Activated B cell treated with CpG ODN at 0.5 μM for 24 hours (primary cell): ENCODE results near the gene VEPH1. TPM values are rescaled to one million over a fixed set of nuclear protein-coding genes. Genes with fewer than 3 reads are reported as not detected.

ENCODE experiments used
- ATAC-seq: fragments of 200-7000 bp; cut with Tn5 transposase; one replicate; pipeline ENCODE4 v1.10.0; 2021; ENCODE audit warnings: low read depth, mild to moderate bottlenecking, moderate library complexity
- CTCF ChIA-PET: fragments of 350-600 bp; sonication (Branson Sonifier 250); formaldehyde crosslinking; loops from one replicate; lab custom pipeline; 2021; ENCODE audit warnings: antibody characterized with exemption; lab: Charles Lee
- POLR2A ChIA-PET: fragments of 350-600 bp; sonication (Branson Sonifier 250); formaldehyde crosslinking; loops from one replicate; lab custom pipeline; 2021; ENCODE audit warnings: antibody characterized with exemption; lab: Charles Lee
- DNase-seq: peaks from one replicate; pipeline ENCODE4 v3.0.0; 2022
- H3K27ac Mint-ChIP-seq: one replicate; pipeline ENCODE4 v1.8.0; 2020; ENCODE audit warnings: mixed read lengths
- H3K27me3 Mint-ChIP-seq: one replicate; pipeline ENCODE4 v1.8.0; 2021; ENCODE audit warnings: mixed read lengths
- H3K36me3 Mint-ChIP-seq: one replicate; pipeline ENCODE4 v1.8.0; 2021; ENCODE audit warnings: low read depth, mixed read lengths
- H3K4me1 Mint-ChIP-seq: one replicate; pipeline ENCODE4 v1.8.0; 2021; ENCODE audit warnings: mixed read lengths
- H3K4me3 Mint-ChIP-seq: one replicate; pipeline ENCODE4 v1.8.0; 2020; ENCODE audit warnings: mild to moderate bottlenecking, mixed read lengths
- H3K9me3 Mint-ChIP-seq: one replicate; pipeline ENCODE4 v1.8.0; 2020; ENCODE audit warnings: mixed read lengths
- intact Hi-C: fragments of 100-400 bp; cut with micrococcal nuclease; formaldehyde crosslinking; loops from one replicate; pipeline ENCODE4 v1.15.1; 2024
- total RNA-seq: library from RNA; stranded (reverse); gene quantifications from 2 replicates; pipeline ENCODE4 v1.2.3, GENCODE V29; 2022
- TF ChIP-seq, protein P1 (sequence below): fragments of 200-600 bp; IDR thresholded peaks from one replicate; pipeline ENCODE4 v1.8.0; 2022; ENCODE audit warnings: antibody characterized with exemption, mild to moderate bottlenecking

The VEPH1 gene
- total RNA-seq, 1 donor from 2014 or later = not detected

DNA sequence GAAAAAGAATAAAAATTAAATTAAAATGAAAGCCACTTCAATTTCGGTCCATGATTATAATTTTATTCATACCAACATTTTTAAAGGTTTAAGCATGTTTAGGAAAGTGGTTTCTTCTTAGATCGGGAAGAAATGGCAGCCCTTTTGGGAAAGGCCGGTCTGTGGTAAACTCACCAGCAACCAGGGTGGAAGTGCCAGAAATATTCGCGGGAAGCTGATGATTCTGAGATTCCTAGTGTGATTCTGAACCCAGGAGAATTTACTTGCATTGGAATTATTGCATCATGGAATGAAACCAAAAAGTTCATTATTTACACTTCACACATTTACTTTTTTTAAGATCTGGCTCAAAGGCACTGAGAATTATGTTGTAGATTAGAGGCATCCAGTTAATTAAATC lies 246.1 kb downstream of the VEPH1 start:
- Mint-ChIP-seq H3K4me1 (no peaks in the 10 kb centered on the region), H3K4me3 (no peak overlapping the region), H3K9me3 (peaks cover 3% of the 10 kb centered on the region), H3K27ac (no peak overlapping the region), H3K27me3 (no peaks in the 10 kb centered on the region), H3K36me3 (no peaks in the 10 kb centered on the region)
- ATAC-seq (no peak), DNase-seq (no peak)
- ChIA-PET POLR2A (no interaction called here), CTCF (no interaction called here)
- TF ChIP-seq, protein P1, sequence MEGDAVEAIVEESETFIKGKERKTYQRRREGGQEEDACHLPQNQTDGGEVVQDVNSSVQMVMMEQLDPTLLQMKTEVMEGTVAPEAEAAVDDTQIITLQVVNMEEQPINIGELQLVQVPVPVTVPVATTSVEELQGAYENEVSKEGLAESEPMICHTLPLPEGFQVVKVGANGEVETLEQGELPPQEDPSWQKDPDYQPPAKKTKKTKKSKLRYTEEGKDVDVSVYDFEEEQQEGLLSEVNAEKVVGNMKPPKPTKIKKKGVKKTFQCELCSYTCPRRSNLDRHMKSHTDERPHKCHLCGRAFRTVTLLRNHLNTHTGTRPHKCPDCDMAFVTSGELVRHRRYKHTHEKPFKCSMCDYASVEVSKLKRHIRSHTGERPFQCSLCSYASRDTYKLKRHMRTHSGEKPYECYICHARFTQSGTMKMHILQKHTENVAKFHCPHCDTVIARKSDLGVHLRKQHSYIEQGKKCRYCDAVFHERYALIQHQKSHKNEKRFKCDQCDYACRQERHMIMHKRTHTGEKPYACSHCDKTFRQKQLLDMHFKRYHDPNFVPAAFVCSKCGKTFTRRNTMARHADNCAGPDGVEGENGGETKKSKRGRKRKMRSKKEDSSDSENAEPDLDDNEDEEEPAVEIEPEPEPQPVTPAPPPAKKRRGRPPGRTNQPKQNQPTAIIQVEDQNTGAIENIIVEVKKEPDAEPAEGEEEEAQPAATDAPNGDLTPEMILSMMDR = no peak
- intact Hi-C loops = no loop called here

DNA sequence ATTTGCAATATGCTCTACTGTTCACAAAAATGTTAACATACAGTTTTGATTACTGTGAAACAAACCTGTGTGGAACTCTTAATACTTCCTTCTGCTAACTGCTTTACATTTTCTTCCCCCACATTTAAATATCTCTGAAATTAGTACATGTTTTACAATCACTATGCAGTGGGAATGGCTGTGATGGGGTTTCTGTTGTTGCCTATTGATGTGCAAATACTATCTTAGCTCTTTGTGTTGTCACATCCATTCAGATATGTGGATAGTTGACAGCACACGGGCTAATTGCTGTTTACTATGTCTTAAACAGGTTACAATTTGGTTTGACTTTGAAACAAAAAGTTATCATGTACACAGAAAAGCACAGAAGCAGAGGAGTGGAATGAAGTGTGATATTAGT lies 247.4 kb downstream of the VEPH1 start:
- Mint-ChIP-seq H3K36me3 (no peaks in the 10 kb centered on the region), H3K27me3 (no peaks in the 10 kb centered on the region), H3K9me3 (peaks cover 3% of the 10 kb centered on the region), H3K4me3 (no peak overlapping the region), H3K27ac (no peak overlapping the region), H3K4me1 (no peaks in the 10 kb centered on the region)
- DNase-seq (no peak), ATAC-seq (no peak)
- ChIA-PET POLR2A (no interaction called here), CTCF (no interaction called here)
- intact Hi-C loops = no loop called here
- TF ChIP-seq, protein P1 = no peak

DNA sequence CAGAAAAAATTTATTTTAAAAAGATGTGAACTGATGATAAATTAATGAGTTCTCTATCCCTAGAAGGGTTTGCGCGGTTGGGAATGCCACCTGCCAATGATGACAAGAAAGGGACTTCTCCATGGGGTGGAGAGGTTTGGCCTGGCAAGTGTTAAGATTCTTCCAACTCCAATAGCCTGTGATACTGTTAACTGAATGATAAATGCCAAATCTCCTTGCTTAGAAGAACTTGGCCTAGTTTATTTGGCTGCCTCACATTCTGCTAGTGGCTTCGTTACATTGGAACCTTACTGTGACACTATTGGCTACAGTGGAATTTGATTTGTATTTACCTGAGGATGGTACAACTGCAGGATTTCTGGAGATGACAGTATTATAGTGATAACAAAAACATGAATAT lies 251.5 kb downstream of the VEPH1 start:
- peaks cover 3% of the 10 kb centered on the region for H3K9me3 Mint-ChIP-seq
- TF ChIP-seq, protein P1 = no peak
- POLR2A ChIA-PET = no interaction called here
- DNase-seq (no peak), ATAC-seq (no peak)
- H3K36me3 Mint-ChIP-seq = no peaks in the 10 kb centered on the region
- CTCF ChIA-PET = no interaction called here
- peaks cover 2% of the 10 kb centered on the region for H3K4me1 Mint-ChIP-seq
- no peaks in the 10 kb centered on the region for H3K27me3 Mint-ChIP-seq
- H3K4me3 Mint-ChIP-seq = no peak overlapping the region
- intact Hi-C loops = no loop called here
- no peak overlapping the region for H3K27ac Mint-ChIP-seq

DNA sequence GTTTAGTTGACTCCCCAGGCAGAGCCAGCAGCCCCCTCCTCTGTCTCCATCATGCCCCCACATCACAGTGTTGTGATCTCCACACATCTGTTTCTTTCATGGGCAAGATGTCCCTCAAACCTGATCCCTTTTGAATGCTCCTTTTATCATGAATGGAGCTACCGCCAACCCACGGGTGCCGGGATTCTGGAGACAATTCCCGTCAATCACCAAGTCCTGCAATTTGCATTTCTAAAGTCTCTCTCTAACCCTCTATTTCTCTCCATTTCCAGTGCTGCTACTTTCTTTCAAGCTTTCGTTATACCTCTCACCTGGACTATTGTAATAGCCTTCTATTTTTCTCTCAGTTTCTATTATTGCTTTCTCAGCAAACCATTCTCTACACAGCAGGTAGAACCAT lies 253.6 kb downstream of the VEPH1 start:
- TF ChIP-seq, protein P1 = no peak
- no peak overlapping the region for H3K27ac Mint-ChIP-seq
- no peak overlapping the region for H3K4me3 Mint-ChIP-seq
- POLR2A ChIA-PET = no interaction called here
- CTCF ChIA-PET = no interaction called here
- peaks cover 3% of the 10 kb centered on the region for H3K9me3 Mint-ChIP-seq
- H3K27me3 Mint-ChIP-seq = no peaks in the 10 kb centered on the region
- peaks cover 2% of the 10 kb centered on the region for H3K4me1 Mint-ChIP-seq
- intact Hi-C loops = no loop called here
- DNase-seq (no peak), ATAC-seq (no peak)
- no peaks in the 10 kb centered on the region for H3K36me3 Mint-ChIP-seq

DNA sequence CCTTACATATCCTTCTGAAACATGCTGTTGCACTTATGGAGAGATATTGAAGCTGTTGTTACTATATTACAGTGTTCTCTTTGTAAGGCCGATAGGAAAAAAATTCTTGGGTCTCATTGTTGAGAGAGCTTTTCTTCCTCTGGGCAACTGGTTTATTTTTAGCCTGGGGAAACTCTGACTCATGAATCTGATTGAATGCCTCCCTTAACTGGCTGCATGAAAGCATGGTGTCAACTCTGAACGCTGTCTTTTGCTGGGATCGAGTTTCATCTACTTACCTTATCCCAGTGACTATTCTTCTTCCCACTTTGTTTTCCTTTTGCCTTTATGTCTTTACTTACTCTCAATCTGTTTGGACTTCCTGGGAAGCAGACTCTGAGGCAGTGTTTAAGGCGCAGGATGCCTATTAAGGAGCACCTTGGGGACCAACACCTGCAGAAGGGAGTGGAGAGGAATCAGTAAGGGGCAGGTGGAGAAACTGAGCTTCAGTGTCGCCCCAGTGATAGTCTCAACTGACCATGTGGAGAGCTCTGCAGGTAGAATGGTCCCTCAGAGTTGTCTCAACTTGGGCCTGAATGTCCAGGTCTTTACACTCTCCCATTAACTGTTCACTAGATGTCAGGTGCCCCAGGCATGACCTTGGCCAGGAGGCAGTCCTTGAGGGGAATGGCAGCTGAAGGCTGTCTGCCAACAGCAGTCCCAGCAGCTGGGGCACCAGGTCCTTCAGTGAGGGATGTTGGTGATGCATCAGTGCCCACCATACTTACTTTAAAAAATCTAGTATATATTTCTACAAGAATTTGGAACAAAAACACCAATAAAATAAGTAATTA lies 254.4 kb downstream of the VEPH1 start:
- no peak overlapping the region for H3K27ac Mint-ChIP-seq
- intact Hi-C loops = no loop called here
- CTCF ChIA-PET = no interaction called here

More for the DNA sequence above, 254.4 kb downstream of the VEPH1 start:
- no peaks in the 10 kb centered on the region for H3K27me3 Mint-ChIP-seq
- peaks cover 2% of the 10 kb centered on the region for H3K4me1 Mint-ChIP-seq
- TF ChIP-seq, protein P1 = no peak
- POLR2A ChIA-PET = no interaction called here
- H3K9me3 Mint-ChIP-seq = no peaks in the 10 kb centered on the region
- H3K4me3 Mint-ChIP-seq = no peak overlapping the region
- no peaks in the 10 kb centered on the region for H3K36me3 Mint-ChIP-seq
- no peak for ATAC-seq
- DNase-seq = no peak
